ENCODE data around the gene TSPO. TPM values are rescaled to one million over a fixed set of nuclear protein-coding genes. Genes with fewer than 3 reads are reported as not detected.
A peak's percentile ranks its signal among the peaks of the same experiment; 100 is the strongest.

TSPO gene
- polyA plus RNA-seq, 3 donors = 491 to 2,663 (median 2,230) TPM

DNA sequence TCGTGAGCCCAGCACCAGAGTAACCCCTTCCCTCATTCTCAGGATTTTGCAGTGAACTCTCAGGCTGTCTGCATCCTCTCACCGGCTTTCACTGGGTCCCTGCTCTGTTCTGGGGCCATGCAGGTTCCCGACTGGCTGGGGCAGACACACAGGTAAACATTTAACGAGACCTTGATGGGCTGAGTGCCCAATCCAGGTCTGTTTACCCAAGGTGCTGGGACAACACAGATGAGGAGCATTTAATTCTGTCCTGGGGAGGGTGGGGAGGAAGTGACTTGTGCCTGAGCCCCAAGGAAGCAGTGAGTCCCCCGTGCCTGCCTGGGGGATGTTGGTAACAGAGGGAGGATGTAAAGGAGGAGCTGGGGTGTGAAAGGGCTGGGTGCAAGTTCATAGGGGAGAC lies 36.4 kb upstream of the TSPO start:
- peak overlapping the region in 1 of 7 donors; percentile 85 for H3K27ac Mint-ChIP-seq
- H3K36me3 Mint-ChIP-seq = peaks cover 2% of the 10 kb centered on the region in 2 donors
- intact Hi-C loops (cut with micrococcal nuclease) = no loop called here
- Histone ChIP-seq H3K27me3 (ENCODE audit: control insufficient read depth in 2 of 2, insufficient read depth in 2 of 2, low read length in 2 of 2) (peaks cover 5 to 29% of the 10 kb centered on the region in 2 donors), H3K4me3 (replicated peaks in 1 of 3; ENCODE audit: low read depth in 2 of 3, low read length in 3 of 3) (no peak overlapping the region), H4K20me1 (ENCODE audit: insufficient read depth, low read length) (no peaks in the 10 kb centered on the region), H3K4me1 (ENCODE audit: control insufficient read depth in 1 of 2, insufficient read depth in 2 of 2, low read length in 2 of 2) (peaks cover 54 to 65% of the 10 kb centered on the region in 2 donors), H2AFZ (ENCODE audit: insufficient read depth, low read depth, low read length, poor library complexity, severe bottlenecking) (no peak overlapping the region), H3K27ac (ENCODE audit: low read depth in 1 of 2, low read length in 2 of 2) (no peak overlapping the region), H3K79me2 (ENCODE audit: insufficient read depth, low read length) (no peaks in the 10 kb centered on the region), H3K9ac (ENCODE audit: insufficient read depth, low read length, poor library complexity, severe bottlenecking) (no peak overlapping the region), H3K4me2 (replicated peaks; ENCODE audit: extremely low read depth, low read length, poor library complexity, severe bottlenecking) (no peak overlapping the region), H3K36me3 (replicated peaks in 1 of 2; ENCODE audit: control insufficient read depth in 1 of 2, insufficient read depth in 2 of 2, low read length in 2 of 2) (no peaks in the 10 kb centered on the region), H3K9me3 (replicated peaks in 1 of 2; ENCODE audit: control insufficient read depth in 1 of 2, insufficient read depth in 1 of 2, low read length in 2 of 2) (no peaks in the 10 kb centered on the region)
- TF ChIP-seq, protein P1, sequence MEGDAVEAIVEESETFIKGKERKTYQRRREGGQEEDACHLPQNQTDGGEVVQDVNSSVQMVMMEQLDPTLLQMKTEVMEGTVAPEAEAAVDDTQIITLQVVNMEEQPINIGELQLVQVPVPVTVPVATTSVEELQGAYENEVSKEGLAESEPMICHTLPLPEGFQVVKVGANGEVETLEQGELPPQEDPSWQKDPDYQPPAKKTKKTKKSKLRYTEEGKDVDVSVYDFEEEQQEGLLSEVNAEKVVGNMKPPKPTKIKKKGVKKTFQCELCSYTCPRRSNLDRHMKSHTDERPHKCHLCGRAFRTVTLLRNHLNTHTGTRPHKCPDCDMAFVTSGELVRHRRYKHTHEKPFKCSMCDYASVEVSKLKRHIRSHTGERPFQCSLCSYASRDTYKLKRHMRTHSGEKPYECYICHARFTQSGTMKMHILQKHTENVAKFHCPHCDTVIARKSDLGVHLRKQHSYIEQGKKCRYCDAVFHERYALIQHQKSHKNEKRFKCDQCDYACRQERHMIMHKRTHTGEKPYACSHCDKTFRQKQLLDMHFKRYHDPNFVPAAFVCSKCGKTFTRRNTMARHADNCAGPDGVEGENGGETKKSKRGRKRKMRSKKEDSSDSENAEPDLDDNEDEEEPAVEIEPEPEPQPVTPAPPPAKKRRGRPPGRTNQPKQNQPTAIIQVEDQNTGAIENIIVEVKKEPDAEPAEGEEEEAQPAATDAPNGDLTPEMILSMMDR (IDR thresholded peaks at IDR 0.05) = no peak
- H3K9me3 Mint-ChIP-seq = peaks cover 0 to 11% (median 0%) of the 10 kb centered on the region in 7 donors
- H3K4me1 Mint-ChIP-seq = peaks cover 53% of the 10 kb centered on the region
- WGBS (ENCODE audit: insufficient coverage) = 69% methylated on average over 5 of the region's 5 CpGs
- no peak overlapping the region for H3K4me3 Mint-ChIP-seq
- DNase-seq = no peak
- peaks cover 26 to 39% (median 30%) of the 10 kb centered on the region in 3 donors for H3K27me3 Mint-ChIP-seq (ENCODE audit: low read depth in 3 of 3)

DNA sequence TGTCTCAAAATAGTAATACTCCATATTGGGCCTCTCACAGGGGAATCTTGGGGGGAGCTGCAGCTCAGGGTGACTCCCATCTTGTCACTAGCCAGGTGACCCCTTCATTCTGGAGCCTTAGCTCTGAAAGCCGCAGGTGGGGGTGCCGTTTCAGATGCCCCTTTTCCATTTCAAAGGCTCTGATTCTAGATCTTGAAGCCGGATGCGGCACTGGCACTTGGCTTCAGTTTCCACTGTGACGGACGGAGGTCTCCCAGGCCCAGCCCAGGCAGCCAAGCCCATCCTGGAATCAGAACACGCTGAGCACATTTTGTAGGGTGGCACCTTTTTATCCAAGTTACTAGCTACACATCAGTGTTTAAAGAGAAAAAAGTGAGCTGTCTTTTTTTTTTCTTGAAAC lies 34.4 kb upstream of the TSPO start:
- Mint-ChIP-seq H3K9me3 (peaks cover 0 to 4% (median 0%) of the 10 kb centered on the region in 7 donors), H3K4me3 (no peak overlapping the region), H3K36me3 (peaks cover 0 to 2% of the 10 kb centered on the region in 2 donors), H3K27ac (no peak overlapping the region), H3K27me3 (ENCODE audit: low read depth in 3 of 3) (peaks cover 19 to 22% (median 19%) of the 10 kb centered on the region in 3 donors), H3K4me1 (peaks cover 50% of the 10 kb centered on the region)
- Histone ChIP-seq H4K20me1 (ENCODE audit: insufficient read depth, low read length) (no peaks in the 10 kb centered on the region), H3K36me3 (replicated peaks in 1 of 2; ENCODE audit: control insufficient read depth in 1 of 2, insufficient read depth in 2 of 2, low read length in 2 of 2) (no peaks in the 10 kb centered on the region), H3K4me2 (replicated peaks; ENCODE audit: extremely low read depth, low read length, poor library complexity, severe bottlenecking) (no peak overlapping the region), H3K9me3 (replicated peaks in 1 of 2; ENCODE audit: control insufficient read depth in 1 of 2, insufficient read depth in 1 of 2, low read length in 2 of 2) (no peaks in the 10 kb centered on the region), H3K4me1 (ENCODE audit: control insufficient read depth in 1 of 2, insufficient read depth in 2 of 2, low read length in 2 of 2) (peaks cover 44 to 55% of the 10 kb centered on the region in 2 donors), H3K27ac (ENCODE audit: low read depth in 1 of 2, low read length in 2 of 2) (no peak overlapping the region), H3K27me3 (ENCODE audit: control insufficient read depth in 2 of 2, insufficient read depth in 2 of 2, low read length in 2 of 2) (peaks cover 0 to 14% of the 10 kb centered on the region in 2 donors), H3K9ac (ENCODE audit: insufficient read depth, low read length, poor library complexity, severe bottlenecking) (no peak overlapping the region), H2AFZ (ENCODE audit: insufficient read depth, low read depth, low read length, poor library complexity, severe bottlenecking) (no peak overlapping the region), H3K79me2 (ENCODE audit: insufficient read depth, low read length) (no peaks in the 10 kb centered on the region), H3K4me3 (replicated peaks in 1 of 3; ENCODE audit: low read depth in 2 of 3, low read length in 3 of 3) (no peak overlapping the region)
- TF ChIP-seq, protein P1 (IDR thresholded peaks at IDR 0.05) = no peak
- intact Hi-C loops (cut with micrococcal nuclease) = no loop called here
- no peak for DNase-seq
- 94% methylated on average over 6 of the region's 7 CpGs for WGBS (ENCODE audit: insufficient coverage)
